HEK293 (cell line): ENCODE measurements around the gene HLA-DQA1.

ENCODE experiments used
- CTCF ChIA-PET: fragments of 350-600 bp; formaldehyde crosslinking; extraction: SDS; loops from one replicate; lab custom pipeline; 2021; ENCODE audit warnings: antibody characterized with exemption; lab: Yijun Ruan, JAX
- POLR2A ChIA-PET: fragments of 300-600 bp; formaldehyde crosslinking; extraction: SDS; loops from one replicate; lab custom pipeline; 2020; ENCODE audit warnings: antibody characterized with exemption, inconsistent platforms; lab: Yijun Ruan, JAX
- H3K27ac ChIP-seq: fragments of 200-500 bp; sonication (Bioruptor generic); 2 replicates; pipeline ENCODE4 v1.5.1; 2014; ENCODE audit warnings: low read depth, low read length, control low read depth, inconsistent platforms; ENCODE audit errors: extremely low read depth
- H3K36me3 ChIP-seq, 2 experiments: fragments of 200-500 bp in 1 of 2; sonication (Bioruptor generic) in 1 of 2; 1 replicate in 1 of 2; 2 replicates in 1 of 2; pipeline ENCODE4 v1.5.1; 2014 to 2017; ENCODE audit warnings: inconsistent platforms in 2 of 2, low read length in 2 of 2; ENCODE audit not compliant: control insufficient read depth in 2 of 2, insufficient read depth in 1 of 2
- H3K4me1 ChIP-seq: fragments of 200-500 bp; sonication (Bioruptor generic); 2 replicates; pipeline ENCODE4 v1.5.1; 2014; ENCODE audit warnings: mild to moderate bottlenecking, low read length, inconsistent platforms; ENCODE audit not compliant: control insufficient read depth, insufficient read depth
- H3K4me3 ChIP-seq: 2 replicates; pipeline ENCODE4 v1.5.1; 2011; ENCODE audit warnings: low read depth, mild to moderate bottlenecking, control low read depth, low read length, moderate library complexity
- H3K9me3 ChIP-seq: fragments of 200-500 bp; sonication (Bioruptor generic); 2 replicates; pipeline ENCODE4 v1.5.1; 2014; ENCODE audit warnings: low read depth, low read length, inconsistent platforms; ENCODE audit not compliant: control insufficient read depth, insufficient read depth
- EGR2 ChIP-seq: fragments of 450-650 bp; formaldehyde crosslinking; IDR thresholded peaks from 2 replicates; pipeline ENCODE4 v1.5.1; 2016; ENCODE audit warnings: low read depth, missing biosample characterization, missing genetic modification characterization
- GLIS1 ChIP-seq: fragments of 450-650 bp; formaldehyde crosslinking; IDR thresholded peaks from 2 replicates; pipeline ENCODE4 v1.5.1; 2016; ENCODE audit warnings: missing biosample characterization, missing genetic modification characterization
- MZF1 ChIP-seq: fragments of 450-650 bp; formaldehyde crosslinking; IDR thresholded peaks from 2 replicates; pipeline ENCODE4 v1.5.1; 2017; ENCODE audit warnings: missing biosample characterization, missing genetic modification characterization, borderline replicate concordance
- PRDM2 ChIP-seq: fragments of 450-650 bp; formaldehyde crosslinking; IDR thresholded peaks from 2 replicates; pipeline ENCODE4 v1.5.1; 2016; ENCODE audit warnings: missing biosample characterization, missing genetic modification characterization, borderline replicate concordance
- ZBTB11 ChIP-seq: fragments of 450-650 bp; formaldehyde crosslinking; conservative IDR thresholded peaks from 2 replicates; pipeline ENCODE4 v1.5.1; 2016; ENCODE audit warnings: low read depth, missing biosample characterization, missing genetic modification characterization
- ZFHX2 ChIP-seq: fragments of 450-650 bp; formaldehyde crosslinking; conservative IDR thresholded peaks from 2 replicates; pipeline ENCODE4 v1.5.1; 2016; ENCODE audit warnings: missing biosample characterization, missing genetic modification characterization
- ZNF121 ChIP-seq: fragments of 450-650 bp; formaldehyde crosslinking; IDR thresholded peaks from 2 replicates; pipeline ENCODE4 v1.5.1; 2016; ENCODE audit warnings: missing biosample characterization, missing genetic modification characterization
- ZNF214 ChIP-seq: fragments of 450-650 bp; formaldehyde crosslinking; IDR thresholded peaks from 2 replicates; pipeline ENCODE4 v1.5.1; 2017; ENCODE audit warnings: missing biosample characterization, mild to moderate bottlenecking, missing genetic modification characterization, borderline replicate concordance
- ZNF48 ChIP-seq: fragments of 450-650 bp; formaldehyde crosslinking; IDR thresholded peaks from 2 replicates; pipeline ENCODE4 v1.5.1; 2016; ENCODE audit warnings: missing biosample characterization, missing genetic modification characterization
- ZNF513 ChIP-seq: fragments of 450-650 bp; IDR thresholded peaks from 2 replicates; pipeline ENCODE4 v1.5.1; 2018; ENCODE audit warnings: missing biosample characterization, missing genetic modification characterization
- ZSCAN23 ChIP-seq: fragments of 450-650 bp; formaldehyde crosslinking; IDR thresholded peaks from 2 replicates; pipeline ENCODE4 v1.5.1; 2016; ENCODE audit warnings: missing biosample characterization, missing genetic modification characterization
- ZXDB ChIP-seq: fragments of 450-650 bp; formaldehyde crosslinking; IDR thresholded peaks from 2 replicates; pipeline ENCODE4 v1.5.1; 2016; ENCODE audit warnings: missing biosample characterization, missing genetic modification characterization

HLA-DQA1 gene

GRCh38 chr6:32664827-32665362, 27.7 kb downstream of the HLA-DQA1 start:
- H3K36me3 ChIP-seq, result peaks cover 0 to 15% of the 10 kb centered on the region in 2 experiments; a peak in 1 of 3 replicates
- H3K4me3 ChIP-seq, result peak overlapping the region; percentile 63
- H3K9me3 ChIP-seq, result no peaks in the 10 kb centered on the region
- no peak overlapping the region for H3K27ac ChIP-seq
- POLR2A ChIA-PET, result no interaction called here
- H3K4me1 ChIP-seq, result peaks cover 12% of the 10 kb centered on the region
- CTCF ChIA-PET, result interaction anchor here (0.6 to 2.2 kb wide), 5 partner anchors 27 to 748 kb away, joined by 4 to 9 read pairs (median 7); partner anchors contain the start of gene HLA-DQA1
- TF ChIP-seq ZFHX2 (tag by site-specific recombination), result 0 out of 2 replicates have a peak, but pooled peaks have one; percentile 23
- peak; percentile 55 for TF ChIP-seq GLIS1 (tag by site-specific recombination)
- TF ChIP-seq ZNF121 (tag by site-specific recombination), result no peak
- TF ChIP-seq ZBTB11 (tag by site-specific recombination), result 0 out of 2 replicates have a peak, but pooled peaks have one; percentile 13
- TF ChIP-seq EGR2 (tag by site-specific recombination), result 0 out of 2 replicates have a peak, but pooled peaks have one; percentile 10
- peak; percentile 68 for TF ChIP-seq ZXDB (tag by site-specific recombination)
- no peak for TF ChIP-seq ZNF214 (tag by site-specific recombination)

- Histone ChIP-seq H3K36me3 (peaks cover 0 to 15% of the 10 kb centered on the region in 2 experiments; a peak in 1 of 3 replicates), H3K4me3 (peak overlapping the region; percentile 63)
- POLR2A ChIA-PET, result interaction anchor here (1.2 kb wide), 1 partner anchor 43 kb away, joined by 3 read pairs; no protein-coding TSS in a partner anchor
- no peak for TF ChIP-seq ZSCAN23 (tag by site-specific recombination)
- TF ChIP-seq MZF1 (tag by site-specific recombination), result no peak
- no peak for TF ChIP-seq ZNF48 (tag by site-specific recombination)
- no peak for TF ChIP-seq PRDM2
- no peak for TF ChIP-seq ZNF513 (tag by site-specific recombination)
- TF ChIP-seq, all 188 proteins: peak for 0
- CTCF ChIA-PET, result interaction anchor here (0.6 to 2.2 kb wide), 7 partner anchors 26 to 747 kb away, joined by 3 to 9 read pairs (median 3); partner anchors contain the start of gene HLA-DQA1
- Histone ChIP-seq H3K27ac (no peak overlapping the region), H3K4me1 (peaks cover 12% of the 10 kb centered on the region), H3K9me3 (no peaks in the 10 kb centered on the region)
Measured at GRCh38 chr6:32665661-32666060, 28.5 kb downstream of the HLA-DQA1 start.
